HK-2 (cell line): ENCODE measurements around the gene CCR7.
"Not testable (repeated sequence)": the region's sequence is repeated elsewhere in the genome, so short reads cannot be mapped to it uniquely, and the experiment has no call there.

ENCODE experiments used
- DNase-seq: peaks from one replicate; pipeline ENCODE4 v3.0.0-alpha.2; 2018; ENCODE audit not compliant: unreplicated experiment

The CCR7 gene

GRCh38 chr17:40597556-40598300 is 32.5 kb upstream of the CCR7 start:
- no peak for DNase-seq

GRCh38 chr17:40597156-40597555 is 31.9 kb upstream of the CCR7 start:
- DNase-seq, result no peak

- DNase-seq, result no peak
Measured at GRCh38 chr17:40596261-40596919, 31.1 kb upstream of the CCR7 start.

DNA sequence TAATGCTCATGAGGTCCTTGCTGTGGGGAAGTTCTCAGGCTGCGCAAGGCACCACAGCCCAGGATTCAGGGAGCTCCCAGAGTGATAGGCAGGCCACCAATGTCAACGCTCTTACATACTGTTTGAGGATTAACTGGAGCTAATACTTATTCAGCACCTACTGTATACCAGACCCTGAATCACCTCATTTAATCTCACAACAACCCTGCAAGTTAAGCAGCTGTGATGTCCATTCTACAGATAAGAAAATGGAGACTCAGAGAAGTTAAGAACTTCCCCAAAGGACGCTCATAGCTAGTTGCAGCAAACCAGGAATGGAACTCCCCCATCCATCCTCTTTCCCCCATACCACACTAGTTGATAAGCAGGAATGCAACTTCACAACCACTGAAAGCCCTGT is 25.5 kb upstream of the CCR7 start:
- no peak for DNase-seq

- no peak for DNase-seq
Measured at GRCh38 chr17:40588552-40588951, 23.3 kb upstream of the CCR7 start.

DNA sequence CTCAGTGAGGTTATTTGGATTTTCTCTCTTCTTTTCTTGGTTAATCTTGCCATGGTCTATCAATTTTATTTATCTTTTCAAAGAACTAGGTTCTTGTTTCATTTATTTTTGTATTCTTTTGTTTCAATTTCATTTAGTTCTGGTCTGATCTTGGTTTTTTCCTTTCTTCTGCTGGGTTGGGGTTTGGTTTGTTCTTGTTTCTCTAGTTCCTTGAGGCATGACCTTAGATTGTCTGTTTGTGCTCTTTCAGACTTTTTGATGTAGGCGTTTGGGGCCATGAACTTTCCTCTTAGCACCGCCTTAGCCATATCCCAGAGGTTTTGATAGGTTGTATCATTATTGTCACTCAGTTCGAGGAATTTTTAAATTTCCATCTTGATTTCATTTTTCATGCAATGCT is 21.0 kb upstream of the CCR7 start:
- DNase-seq, result not testable (repeated sequence)

DNA sequence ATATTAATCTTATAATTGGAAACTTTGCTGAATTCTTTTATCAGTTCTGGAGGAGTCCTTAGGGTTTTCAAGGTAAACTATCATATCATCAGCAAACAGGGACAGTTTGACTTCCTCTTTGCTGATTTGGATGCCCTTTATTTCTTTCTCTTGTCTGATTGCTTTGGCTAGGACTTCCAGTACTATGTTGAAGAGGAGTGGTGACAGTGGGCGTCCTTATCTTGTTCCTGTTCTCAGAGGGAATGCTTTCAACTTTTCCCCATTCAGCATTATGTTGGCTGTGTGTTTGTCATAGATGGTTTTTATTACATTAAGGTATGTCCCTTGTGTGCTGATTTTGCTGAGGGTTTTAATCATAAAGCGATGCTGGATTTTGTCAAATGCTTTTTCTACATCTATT is 19.7 kb upstream of the CCR7 start:
- not testable (repeated sequence) for DNase-seq

DNA sequence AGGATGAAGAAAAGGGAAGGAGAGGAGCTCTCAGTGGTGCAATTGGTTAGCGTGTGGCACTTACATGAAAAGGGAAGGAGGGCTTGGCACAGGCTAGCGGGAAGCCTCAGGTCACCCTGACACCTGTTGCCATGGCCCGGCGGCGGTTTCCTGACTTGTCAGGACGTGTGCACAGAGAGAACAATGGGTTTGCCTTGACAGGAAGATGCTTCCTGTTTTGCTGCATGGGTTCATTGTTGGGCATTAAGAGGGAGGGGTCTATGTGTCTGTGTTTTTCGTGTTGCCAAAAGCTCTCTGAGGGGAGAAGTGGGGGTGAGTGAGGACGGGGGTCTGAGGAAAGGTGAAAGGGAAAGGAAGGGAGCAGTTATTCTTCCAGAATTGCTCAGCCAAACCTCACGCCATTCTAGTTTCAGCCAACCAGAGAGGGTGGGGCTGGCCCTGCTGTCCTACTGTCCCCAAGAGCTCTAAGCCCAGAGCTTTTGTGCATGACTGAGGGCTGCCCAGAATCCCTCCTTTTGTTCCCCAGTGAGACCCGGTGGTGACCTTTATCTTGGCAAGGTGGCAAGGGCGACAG is 17.1 kb upstream of the CCR7 start:
- no peak for DNase-seq

- DNase-seq, result no peak
Measured at GRCh38 chr17:40580140-40580539, 14.9 kb upstream of the CCR7 start.

GRCh38 chr17:40579471-40579870 is 14.2 kb upstream of the CCR7 start:
- no peak for DNase-seq

- no peak for DNase-seq
Measured at GRCh38 chr17:40577611-40578065, 12.4 kb upstream of the CCR7 start.

GRCh38 chr17:40576113-40576740 is 11.0 kb upstream of the CCR7 start:
- no peak for DNase-seq

DNA sequence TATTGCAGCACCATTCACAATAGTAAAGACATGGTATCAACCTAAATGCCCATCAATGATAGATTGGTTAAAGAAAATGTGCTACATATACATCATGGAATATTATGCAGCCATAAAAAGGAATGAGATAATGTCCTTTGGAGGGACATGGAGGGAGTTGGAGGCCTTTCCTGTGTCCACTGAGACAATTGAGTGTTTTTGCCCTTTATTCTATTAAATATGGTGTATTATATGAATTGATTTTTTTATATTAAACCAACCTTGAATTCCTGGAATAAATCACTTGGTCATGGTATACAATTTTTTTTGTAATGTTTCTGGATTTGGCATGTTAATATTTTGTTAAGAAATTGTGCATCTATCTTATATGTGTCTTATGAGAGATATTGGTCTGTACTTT is 9.0 kb upstream of the CCR7 start:
- no peak for DNase-seq

GRCh38 chr17:40572245-40572993 is 7.1 kb upstream of the CCR7 start:
- DNase-seq, result not testable (repeated sequence)

GRCh38 chr17:40568074-40568836 is 3.0 kb upstream of the CCR7 start:
- no peak for DNase-seq

- DNase-seq, result no peak
Measured at GRCh38 chr17:40567377-40567776, 2.1 kb upstream of the CCR7 start.

DNA sequence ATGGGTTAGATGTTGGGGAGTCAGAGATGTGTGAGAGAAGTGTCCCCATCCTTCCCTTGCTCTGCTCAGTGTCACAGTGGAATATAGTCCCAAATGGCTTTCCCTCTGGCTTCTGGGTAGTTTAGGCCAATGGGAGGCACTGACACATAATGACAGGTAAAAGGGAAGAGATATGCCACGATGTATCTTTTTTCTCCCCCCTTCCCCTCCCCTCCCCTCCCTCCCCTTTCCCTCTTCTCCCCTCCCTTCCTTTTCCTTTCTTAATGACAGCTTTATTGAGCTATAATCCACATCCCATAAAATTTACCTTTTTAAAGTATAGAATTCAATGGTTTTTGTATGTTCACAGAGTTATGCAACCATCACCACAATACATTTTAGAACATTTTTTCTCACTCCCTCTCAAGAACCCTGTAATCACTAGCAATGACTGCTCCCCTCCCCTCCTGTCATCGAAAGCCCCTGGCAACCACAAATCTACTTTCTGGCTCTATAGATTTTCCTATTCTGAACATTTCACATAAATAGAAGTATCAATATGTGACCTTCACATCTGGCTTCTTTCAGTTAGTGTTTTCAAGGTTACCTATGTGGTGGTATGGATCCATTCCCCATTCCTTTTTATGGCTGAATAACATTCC is 617 bp upstream of the CCR7 start:
- DNase-seq, result no peak

- no peak for DNase-seq
Measured at GRCh38 chr17:40564195-40564882, 933 bp downstream of the CCR7 start.

DNA sequence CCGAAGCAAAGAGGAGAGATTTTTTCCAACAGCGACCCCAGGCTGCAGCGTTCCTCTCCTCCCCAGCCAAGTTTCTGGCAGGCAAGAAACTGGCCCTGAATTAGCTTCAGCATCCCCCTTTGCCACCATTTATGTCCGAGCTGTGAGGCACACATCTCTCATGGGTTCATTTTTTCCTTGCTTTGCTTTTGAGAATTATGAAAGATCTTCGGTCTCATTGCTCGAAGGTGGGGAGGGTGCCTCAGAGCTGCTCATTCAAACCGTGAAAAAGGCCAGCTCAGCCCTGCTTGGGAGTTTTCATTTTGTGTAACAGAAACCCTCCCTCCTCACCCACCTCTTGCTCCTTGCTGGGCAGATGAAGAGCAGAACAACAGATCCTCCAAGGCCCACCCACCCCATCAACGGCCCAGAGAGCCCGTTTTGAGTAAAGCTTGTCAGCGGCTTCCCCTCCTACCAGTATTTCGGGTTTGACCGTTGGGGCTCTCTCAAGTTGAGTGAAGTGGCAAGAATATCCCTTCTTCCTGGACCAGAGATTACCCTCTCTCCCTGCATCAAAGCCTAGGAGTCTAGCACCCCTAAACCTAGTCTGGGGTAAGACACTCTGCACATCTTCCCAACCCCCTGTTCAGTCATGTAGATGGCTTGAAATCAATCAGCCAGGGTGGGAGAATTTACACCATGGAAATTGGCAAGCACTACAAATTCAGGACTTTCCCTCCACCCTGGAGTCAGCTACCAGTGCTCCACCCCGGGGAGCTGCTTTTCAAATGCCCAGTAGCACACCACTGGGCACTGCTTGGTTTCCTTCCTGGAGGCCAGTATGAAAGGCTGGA is 1.8 kb downstream of the CCR7 start:
- DNase-seq, result no peak
